GM12873 (cell line): ENCODE measurements around the gene CACNA1C.

Source experiments
- TF ChIP-seq, protein P1 (sequence below): IDR thresholded peaks from 2 replicates; pipeline ENCODE4 v1.5.1; 2012; ENCODE audit warnings: low read depth, mild to moderate bottlenecking, moderate library complexity, low read length, control low read depth; ENCODE audit not compliant: insufficient read depth; ENCODE audit errors: missing control alignments

Gene CACNA1C

DNA sequence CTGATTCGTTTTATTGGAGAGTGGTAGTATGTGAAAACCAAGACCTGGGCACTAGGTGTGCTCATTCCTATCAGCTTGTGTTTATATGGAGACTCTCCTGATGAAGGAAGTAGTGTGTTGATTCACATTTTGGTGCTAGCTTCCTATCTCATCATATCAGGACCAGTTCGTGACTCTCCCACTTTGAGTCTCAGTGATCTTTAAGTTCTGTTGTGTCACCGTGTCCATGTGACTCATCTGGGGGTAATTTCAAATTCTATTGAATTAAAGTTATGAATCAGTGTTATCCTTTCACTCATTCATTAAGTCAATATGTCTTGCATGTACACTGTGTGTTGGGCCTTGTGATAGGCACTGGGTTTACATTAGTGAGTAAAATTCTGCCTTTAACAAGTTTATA is 180.2 kb downstream of the CACNA1C start:
- TF ChIP-seq, protein P1, sequence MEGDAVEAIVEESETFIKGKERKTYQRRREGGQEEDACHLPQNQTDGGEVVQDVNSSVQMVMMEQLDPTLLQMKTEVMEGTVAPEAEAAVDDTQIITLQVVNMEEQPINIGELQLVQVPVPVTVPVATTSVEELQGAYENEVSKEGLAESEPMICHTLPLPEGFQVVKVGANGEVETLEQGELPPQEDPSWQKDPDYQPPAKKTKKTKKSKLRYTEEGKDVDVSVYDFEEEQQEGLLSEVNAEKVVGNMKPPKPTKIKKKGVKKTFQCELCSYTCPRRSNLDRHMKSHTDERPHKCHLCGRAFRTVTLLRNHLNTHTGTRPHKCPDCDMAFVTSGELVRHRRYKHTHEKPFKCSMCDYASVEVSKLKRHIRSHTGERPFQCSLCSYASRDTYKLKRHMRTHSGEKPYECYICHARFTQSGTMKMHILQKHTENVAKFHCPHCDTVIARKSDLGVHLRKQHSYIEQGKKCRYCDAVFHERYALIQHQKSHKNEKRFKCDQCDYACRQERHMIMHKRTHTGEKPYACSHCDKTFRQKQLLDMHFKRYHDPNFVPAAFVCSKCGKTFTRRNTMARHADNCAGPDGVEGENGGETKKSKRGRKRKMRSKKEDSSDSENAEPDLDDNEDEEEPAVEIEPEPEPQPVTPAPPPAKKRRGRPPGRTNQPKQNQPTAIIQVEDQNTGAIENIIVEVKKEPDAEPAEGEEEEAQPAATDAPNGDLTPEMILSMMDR, result no peak

DNA sequence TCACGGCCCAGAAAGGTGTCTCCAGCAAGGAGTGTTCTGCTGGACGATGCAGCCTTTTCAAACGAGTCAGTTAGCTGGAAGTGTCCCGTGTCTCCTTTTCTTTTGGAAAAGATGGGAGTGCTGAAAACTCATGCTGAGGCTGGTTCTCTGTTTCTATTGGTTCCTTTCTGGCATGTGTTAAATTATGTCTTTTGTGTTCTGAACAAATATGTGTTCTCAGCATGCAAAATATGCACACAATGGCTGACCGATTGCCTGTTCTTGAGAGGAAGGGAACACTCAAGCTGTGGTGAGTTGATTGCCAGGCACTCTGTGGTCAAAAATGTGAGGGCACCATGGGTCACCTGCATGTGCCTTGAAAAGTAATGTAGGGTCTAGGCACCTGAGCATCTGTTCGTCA is 181.3 kb downstream of the CACNA1C start:
- TF ChIP-seq, protein P1, result no peak

DNA sequence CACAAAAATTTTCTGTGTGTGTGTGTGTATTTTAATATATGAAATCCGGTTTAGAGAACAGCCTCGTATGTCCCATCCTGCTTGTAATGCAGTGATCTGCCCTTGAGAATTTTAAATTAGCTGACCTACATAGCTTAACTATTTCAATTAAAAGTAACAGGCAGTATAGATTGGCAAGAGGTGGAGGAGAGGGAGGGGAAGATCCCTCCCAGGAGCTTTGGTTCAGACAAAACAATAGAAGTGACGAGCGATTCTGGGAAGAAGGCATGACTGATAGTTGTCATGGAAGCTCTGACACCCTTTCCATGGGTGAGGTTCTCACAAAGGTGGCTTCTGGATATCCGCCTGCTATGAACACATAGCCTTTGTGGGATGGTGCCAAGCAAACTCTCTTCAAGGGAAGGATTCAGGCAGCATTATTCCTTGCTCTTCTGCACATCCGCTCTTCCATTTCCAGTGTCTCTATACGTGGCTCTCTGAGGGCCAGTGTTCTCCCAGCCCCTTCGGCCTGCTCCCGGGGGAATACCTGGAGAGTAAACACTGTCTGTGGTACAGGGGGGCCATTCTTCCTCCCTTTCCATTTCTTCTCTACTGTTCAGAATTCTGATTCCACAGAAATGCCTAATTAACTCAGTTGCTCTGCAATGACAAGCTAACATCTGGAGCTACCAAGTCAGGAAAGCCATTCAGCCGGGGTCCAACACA is 182.0 kb downstream of the CACNA1C start:
- TF ChIP-seq, protein P1, result no peak

DNA sequence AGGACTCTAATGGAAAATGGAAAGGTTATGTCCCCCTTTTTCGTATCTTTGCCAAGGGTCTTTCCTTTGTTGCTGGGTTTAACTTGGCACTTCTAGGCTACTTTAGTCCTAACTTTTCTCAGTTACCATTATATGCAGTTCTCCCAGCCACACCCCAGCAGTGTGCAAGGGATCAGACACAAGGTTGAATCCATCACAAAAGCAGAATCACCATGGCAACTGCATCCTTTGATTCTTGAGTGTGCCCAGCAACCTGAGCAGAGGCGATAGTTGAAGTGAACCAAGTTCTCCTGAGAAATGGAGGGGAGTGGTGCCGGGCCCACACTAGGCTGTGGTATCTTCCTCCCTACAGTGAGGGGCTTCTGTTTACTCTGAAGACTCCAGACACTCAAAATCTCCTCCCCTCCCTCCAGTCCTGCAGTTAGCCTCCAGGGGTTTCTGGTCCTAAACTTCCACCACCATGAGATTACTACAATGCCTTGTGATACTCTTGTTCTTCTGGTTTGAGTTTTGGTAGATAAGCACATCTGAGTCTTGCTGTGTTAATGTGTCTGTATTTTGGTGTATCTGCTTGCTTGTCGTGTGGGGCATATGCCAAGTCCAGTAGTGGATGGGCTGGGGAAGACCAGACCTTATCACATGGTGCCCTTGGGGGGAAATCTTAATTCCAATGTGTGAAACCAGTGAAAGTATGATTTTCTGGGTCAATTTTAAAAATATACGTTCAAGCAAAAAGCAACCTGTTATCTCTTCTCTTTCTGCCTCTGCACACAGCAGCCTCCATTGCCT is 183.9 kb downstream of the CACNA1C start:
- TF ChIP-seq, protein P1, result no peak

DNA sequence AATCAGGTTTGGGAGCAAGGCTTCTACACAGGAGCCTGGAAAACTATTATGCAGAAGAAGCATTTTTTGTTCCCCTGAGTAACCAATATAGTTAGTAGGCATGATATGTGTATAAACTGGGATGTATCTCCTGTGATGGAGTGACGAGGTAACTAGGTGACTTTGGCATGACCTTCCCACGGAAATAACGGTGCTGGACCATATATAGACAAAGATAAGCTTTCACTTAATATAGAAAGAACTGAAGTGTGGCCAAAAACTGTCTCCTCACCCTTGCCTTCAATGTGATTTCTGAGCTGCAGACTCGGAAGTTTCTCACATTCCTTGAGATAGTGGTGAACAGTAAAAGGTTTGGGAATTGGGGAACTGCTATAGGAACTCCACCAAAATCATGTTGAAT is 185.3 kb downstream of the CACNA1C start:
- TF ChIP-seq, protein P1, result no peak

DNA sequence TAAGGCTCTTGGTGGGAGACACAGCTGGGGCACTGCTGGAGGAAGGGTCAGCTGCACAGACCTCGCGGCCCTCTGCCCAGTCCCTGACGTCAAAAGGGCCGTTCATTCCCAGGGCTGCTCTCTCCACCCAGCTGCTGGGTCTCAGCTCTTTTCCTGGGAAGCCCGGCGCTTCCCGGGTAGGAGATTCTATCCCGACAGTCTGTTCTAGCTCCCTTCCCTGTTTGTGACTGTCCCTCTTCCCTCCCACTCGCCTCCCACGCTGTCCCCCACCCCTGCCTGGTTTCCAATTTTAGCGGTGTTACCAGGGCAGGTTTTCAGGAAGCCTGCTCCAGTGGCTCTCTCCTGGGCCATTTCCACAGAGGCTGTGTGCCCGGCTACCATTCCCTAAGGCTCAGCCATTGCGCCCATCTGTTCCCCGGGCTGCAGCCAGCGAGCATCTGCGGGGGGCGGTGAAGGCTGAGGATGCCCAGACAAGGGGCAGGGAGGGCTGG is 186.6 kb downstream of the CACNA1C start:
- TF ChIP-seq, protein P1, result no peak

DNA sequence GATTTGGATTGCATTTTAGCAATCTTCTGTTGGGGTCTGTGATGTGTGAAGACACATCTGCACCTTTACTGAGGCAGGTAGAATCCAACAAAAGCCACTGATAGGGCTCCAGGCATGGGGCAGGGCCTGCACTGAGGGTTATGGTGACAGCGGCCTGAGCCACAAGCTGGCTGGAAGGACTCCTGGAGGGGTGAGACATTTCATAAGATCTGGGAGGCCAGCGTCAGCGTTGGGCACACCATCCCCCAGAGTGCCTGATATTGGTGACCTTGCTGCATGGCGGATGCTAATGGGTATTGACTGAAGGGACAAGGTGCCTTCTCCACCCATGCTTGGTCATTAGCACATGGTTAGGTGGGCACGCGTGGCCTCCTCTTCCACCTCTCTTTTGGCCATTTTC is 187.6 kb downstream of the CACNA1C start:
- TF ChIP-seq, protein P1, result no peak
